Cardiac fibroblast (primary cell): ENCODE data around the gene SLCO3A1.

ENCODE experiments used
- DNase-seq, 2 donors: peaks; one replicate each; pipeline versions ENCODE4 v3.0.0 to v3.0.0-alpha.2; 2010; ENCODE audit warnings: low read depth in 2 of 2
- H3K4me3 ChIP-seq, 2 donors: replicated peaks in 1 of 2; 1 replicate in 1 of 2; 2 replicates in 1 of 2; pipeline ENCODE4 v1.5.1; 2011; ENCODE audit warnings: low read depth in 2 of 2, low read length in 2 of 2, mild to moderate bottlenecking in 2 of 2, moderate library complexity in 1 of 2
- CTCF ChIP-seq: IDR thresholded peaks from one replicate; pipeline ENCODE4 v1.5.1; 2011; ENCODE audit warnings: low read depth, mild to moderate bottlenecking, low read length, inconsistent platforms

SLCO3A1 gene

GRCh38 chr15:91949361-91949760 is 95.9 kb downstream of the SLCO3A1 start:
- H3K4me3 ChIP-seq: no peak overlapping the region
- TF ChIP-seq CTCF: no peak
- no peak for DNase-seq

GRCh38 chr15:91950054-91950453 is 96.5 kb downstream of the SLCO3A1 start:
- no peak for TF ChIP-seq CTCF
- H3K4me3 ChIP-seq: no peak overlapping the region
- no peak for DNase-seq

GRCh38 chr15:91950631-91951329 is 97.3 kb downstream of the SLCO3A1 start:
- peak in 1 of 2 donors; percentile 74 for DNase-seq
- peak; percentile 3 for TF ChIP-seq CTCF

GRCh38 chr15:91952216-91952615 is 98.7 kb downstream of the SLCO3A1 start:
- no peak for TF ChIP-seq CTCF
- DNase-seq: no peak
- no peak overlapping the region for H3K4me3 ChIP-seq

More at GRCh38 chr15:91950631-91951329, 97.3 kb downstream of the SLCO3A1 start:
- H3K4me3 ChIP-seq: no peak overlapping the region

- H3K4me3 ChIP-seq: no peak overlapping the region
- no peak for TF ChIP-seq CTCF
- DNase-seq: no peak
Measured at GRCh38 chr15:91953432-91953831, 99.9 kb downstream of the SLCO3A1 start.

GRCh38 chr15:91954292-91954691 is 100.8 kb downstream of the SLCO3A1 start:
- no peak for TF ChIP-seq CTCF

More at GRCh38 chr15:91954292-91954691, 100.8 kb downstream of the SLCO3A1 start:
- H3K4me3 ChIP-seq: no peak overlapping the region
- DNase-seq: no peak
